Measurements from ENCODE around the gene TMEM208.

TMEM208 gene

DNA sequence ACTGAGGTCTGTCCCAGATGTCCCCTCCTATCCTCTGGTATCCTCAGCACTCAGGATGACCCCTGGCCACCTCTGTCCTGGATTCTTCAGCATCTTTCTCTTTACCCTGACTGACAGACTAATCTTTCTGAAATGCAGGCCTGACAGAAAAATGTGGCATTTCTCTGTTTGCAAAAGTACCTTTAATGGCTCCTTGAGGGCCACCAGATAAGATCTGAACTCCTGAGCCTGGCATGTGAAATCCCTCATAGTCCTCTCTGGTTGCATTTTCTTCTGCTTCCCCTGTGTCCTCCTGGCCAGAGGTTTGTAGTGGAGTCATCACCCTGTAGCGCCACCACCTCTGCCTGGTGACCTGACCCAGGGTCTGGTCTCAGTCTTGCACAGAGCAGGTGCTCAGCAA is 30.0 kb upstream of the TMEM208 start:
- no peak for DNase-seq (ENCODE audit: low read depth in 1 of 2, low spot score in 1 of 2)
- in situ Hi-C loops (cut with HindIII; ENCODE audit: low pct_unique_long_range_greater_than_20kb, low sequenced_read_pairs): no loop called here
- no peak for TF ChIP-seq JUND (IDR thresholded peaks at IDR 0.05; ENCODE audit: low read depth)

DNA sequence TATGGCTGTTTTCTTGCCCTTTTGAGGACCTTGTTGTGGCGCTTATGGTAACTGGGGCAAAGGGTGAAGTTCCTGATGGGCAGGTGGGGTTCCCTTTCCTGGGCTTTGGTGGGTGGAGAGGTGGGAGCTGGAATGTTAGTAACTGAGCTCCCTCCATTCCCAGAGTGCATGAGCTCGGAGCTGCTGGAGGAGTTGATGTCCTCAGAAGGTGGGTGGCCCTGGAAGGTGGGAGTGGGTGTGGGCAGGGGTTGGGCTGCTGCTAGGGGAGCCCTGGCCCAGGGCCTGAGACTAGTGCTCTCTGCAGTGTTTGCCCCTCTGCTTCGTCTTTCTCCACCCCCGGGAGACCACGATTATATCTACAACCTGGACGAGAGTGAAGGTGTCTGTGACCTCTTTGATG is 29.2 kb upstream of the TMEM208 start:
- DNase-seq (ENCODE audit: low read depth in 1 of 2, low spot score in 1 of 2): no peak
- in situ Hi-C loops (cut with HindIII; ENCODE audit: low pct_unique_long_range_greater_than_20kb, low sequenced_read_pairs): no loop called here
- no peak for TF ChIP-seq JUND (IDR thresholded peaks at IDR 0.05; ENCODE audit: low read depth)

DNA sequence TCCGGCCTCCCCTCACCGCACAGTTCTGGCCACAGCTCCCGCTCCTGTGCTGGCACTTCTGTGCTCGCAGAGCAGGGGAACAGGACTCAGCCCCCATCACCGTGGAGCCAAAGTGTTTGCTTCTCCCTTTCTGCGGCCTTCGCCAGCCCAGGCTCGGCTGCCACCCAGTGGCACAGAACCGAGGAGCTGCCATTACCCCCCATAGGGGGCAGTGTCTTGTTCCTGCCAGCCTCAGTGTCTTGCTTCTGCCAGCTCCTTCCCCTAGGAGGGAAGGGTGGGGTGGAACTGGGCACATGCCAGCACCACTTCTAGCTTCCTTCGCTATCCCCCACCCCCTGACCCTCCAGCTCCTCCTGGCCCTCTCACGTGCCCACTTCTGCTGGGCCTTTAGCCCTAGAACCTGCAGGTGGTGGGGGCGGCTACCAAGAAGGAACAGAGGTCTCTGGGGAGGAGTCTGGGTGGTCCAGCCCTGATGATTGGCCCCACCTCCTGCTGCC is 28.6 kb upstream of the TMEM208 start:
- peak; percentile 85 to 86 for DNase-seq (ENCODE audit: low read depth in 1 of 2, low spot score in 1 of 2)
- TF ChIP-seq JUND (IDR thresholded peaks at IDR 0.05; ENCODE audit: low read depth): no peak
- in situ Hi-C loops (cut with HindIII; ENCODE audit: low pct_unique_long_range_greater_than_20kb, low sequenced_read_pairs): no loop called here

- TF ChIP-seq JUND (IDR thresholded peaks at IDR 0.05; ENCODE audit: low read depth): no peak
- in situ Hi-C loops (cut with HindIII; ENCODE audit: low pct_unique_long_range_greater_than_20kb, low sequenced_read_pairs): no loop called here
- DNase-seq (ENCODE audit: low read depth in 1 of 2, low spot score in 1 of 2): peak; percentile 85 to 92
Observed at GRCh38 chr16:67199011-67199807, 27.7 kb upstream of the TMEM208 start, which contains the start of gene ELMO3. TSS of gene ELMO3 (plus strand) at chr16:67199131. CDS start at chr16:67199327, 196 bp downstream.

GRCh38 chr16:67199808-67200198 is 27.1 kb upstream of the TMEM208 start:
- no peak for DNase-seq (ENCODE audit: low read depth in 1 of 2, low spot score in 1 of 2)
- in situ Hi-C loops (cut with HindIII; ENCODE audit: low pct_unique_long_range_greater_than_20kb, low sequenced_read_pairs): no loop called here
- no peak for TF ChIP-seq JUND (IDR thresholded peaks at IDR 0.05; ENCODE audit: low read depth)

- no peak for DNase-seq (ENCODE audit: low read depth in 1 of 2, low spot score in 1 of 2)
- no peak for TF ChIP-seq JUND (IDR thresholded peaks at IDR 0.05; ENCODE audit: low read depth)
- in situ Hi-C loops (cut with HindIII; ENCODE audit: low pct_unique_long_range_greater_than_20kb, low sequenced_read_pairs): no loop called here
Observed at GRCh38 chr16:67200491-67200890, 26.4 kb upstream of the TMEM208 start.

GRCh38 chr16:67201411-67202345 is 25.3 kb upstream of the TMEM208 start:
- DNase-seq (ENCODE audit: low read depth in 1 of 2, low spot score in 1 of 2): no peak
- in situ Hi-C loops (cut with HindIII; ENCODE audit: low pct_unique_long_range_greater_than_20kb, low sequenced_read_pairs): no loop called here
- no peak for TF ChIP-seq JUND (IDR thresholded peaks at IDR 0.05; ENCODE audit: low read depth)

DNA sequence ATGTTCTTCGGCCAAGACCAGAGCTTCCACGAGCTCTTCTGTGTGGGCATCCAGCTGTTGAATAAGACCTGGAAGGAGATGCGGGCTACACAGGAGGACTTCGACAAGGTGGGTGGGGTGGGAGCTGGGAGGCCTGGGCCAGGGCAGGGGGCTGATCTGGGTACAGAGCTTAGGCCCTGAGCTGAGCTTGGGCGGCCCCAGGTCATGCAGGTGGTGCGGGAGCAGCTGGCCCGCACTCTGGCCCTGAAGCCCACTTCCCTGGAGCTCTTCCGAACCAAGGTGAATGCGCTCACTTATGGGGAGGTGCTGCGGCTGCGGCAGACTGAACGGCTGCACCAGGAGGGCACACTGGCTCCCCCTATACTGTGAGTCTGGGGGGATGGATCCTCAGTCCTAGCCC is 24.5 kb upstream of the TMEM208 start:
- TF ChIP-seq JUND (IDR thresholded peaks at IDR 0.05; ENCODE audit: low read depth): no peak
- no peak for DNase-seq (ENCODE audit: low read depth in 1 of 2, low spot score in 1 of 2)
- in situ Hi-C loops (cut with HindIII; ENCODE audit: low pct_unique_long_range_greater_than_20kb, low sequenced_read_pairs): no loop called here

DNA sequence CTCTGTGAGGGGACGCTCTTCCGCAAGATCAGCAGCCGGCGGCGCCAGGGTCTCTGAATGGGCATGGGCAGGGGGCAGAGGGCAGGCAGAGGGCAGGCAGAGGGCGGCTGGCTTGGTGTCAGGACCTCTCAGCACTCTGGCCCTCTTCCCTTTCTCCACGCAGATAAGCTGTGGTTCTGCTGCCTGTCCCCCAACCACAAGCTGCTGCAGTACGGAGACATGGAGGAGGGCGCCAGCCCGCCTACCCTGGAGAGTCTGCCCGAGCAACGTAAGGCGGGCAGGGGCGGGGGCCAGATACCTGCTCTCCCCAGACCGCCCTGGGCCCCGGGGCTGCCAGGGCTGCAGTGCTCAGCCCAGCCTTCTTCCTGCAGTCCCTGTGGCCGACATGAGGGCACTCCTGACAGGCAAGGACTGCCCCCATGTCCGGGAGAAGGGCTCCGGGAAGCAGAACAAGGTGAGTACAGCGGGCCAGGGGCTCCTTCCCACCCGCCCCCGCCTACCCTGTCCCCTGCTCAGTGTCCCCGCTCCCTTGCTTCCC is 23.9 kb upstream of the TMEM208 start:
- DNase-seq (ENCODE audit: low read depth in 1 of 2, low spot score in 1 of 2): no peak
- no peak for TF ChIP-seq JUND (IDR thresholded peaks at IDR 0.05; ENCODE audit: low read depth)
- in situ Hi-C loops (cut with HindIII; ENCODE audit: low pct_unique_long_range_greater_than_20kb, low sequenced_read_pairs): no loop called here

GRCh38 chr16:67204076-67204475 is 22.9 kb upstream of the TMEM208 start:
- no peak for DNase-seq (ENCODE audit: low read depth in 1 of 2, low spot score in 1 of 2)
- no peak for TF ChIP-seq JUND (IDR thresholded peaks at IDR 0.05; ENCODE audit: low read depth)
- in situ Hi-C loops (cut with HindIII; ENCODE audit: low pct_unique_long_range_greater_than_20kb, low sequenced_read_pairs): no loop called here

DNA sequence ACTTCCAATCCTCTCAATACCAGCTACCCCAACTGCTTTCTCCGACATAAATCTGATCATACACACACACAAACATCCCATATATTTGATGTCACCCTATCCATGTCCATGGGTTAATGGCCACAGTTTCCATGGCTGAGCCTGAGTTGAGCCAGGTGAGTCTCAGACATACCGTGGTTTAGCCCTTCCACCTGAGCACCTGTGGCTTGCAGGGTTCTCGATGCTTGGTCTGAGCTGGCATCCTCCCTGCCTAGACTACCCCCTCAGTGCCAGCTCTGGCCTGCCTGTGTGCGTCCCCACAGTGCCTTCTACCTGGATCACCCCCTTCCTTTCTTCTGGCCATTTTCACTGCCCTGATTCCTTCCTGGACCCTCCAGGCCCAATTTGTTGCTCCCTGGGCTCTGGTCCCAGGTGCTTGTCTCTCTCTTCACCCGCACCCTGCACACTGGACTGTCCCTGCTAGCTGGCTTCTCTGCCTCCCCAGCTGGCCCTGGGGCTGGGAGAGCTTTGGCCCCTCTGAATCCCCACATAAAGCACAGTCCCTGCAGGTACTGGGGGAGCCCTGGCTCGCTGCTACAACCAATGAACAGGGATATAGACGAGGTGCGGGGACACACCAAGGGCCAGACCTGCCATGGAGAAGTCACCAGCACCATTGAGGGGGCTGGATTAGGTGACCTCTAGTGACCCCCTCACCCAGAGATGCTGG is 20.6 kb upstream of the TMEM208 start:
- TF ChIP-seq JUND (IDR thresholded peaks at IDR 0.05; ENCODE audit: low read depth): no peak
- in situ Hi-C loops (cut with HindIII; ENCODE audit: low pct_unique_long_range_greater_than_20kb, low sequenced_read_pairs): no loop called here
- DNase-seq (ENCODE audit: low read depth in 1 of 2, low spot score in 1 of 2): no peak

DNA sequence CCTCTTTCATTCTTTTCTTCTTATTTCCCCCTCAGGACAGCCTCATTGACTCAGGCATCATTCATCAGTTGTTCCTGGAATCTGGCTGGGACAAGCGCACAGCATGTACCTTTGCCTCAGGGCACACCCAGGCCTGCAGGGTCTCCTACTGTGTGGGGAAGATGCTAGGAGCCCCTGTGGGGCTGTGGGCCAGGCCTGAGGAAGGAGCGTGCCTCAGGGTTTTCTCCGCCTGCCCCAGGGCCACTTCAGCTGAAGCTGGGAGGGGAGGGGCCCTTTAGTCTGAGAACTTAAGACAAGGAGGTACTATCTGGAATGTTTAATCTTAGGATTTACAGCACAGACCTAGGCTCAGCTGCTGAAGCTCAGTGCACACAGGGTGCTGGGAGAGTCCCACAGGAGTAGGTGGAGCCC is 20.1 kb upstream of the TMEM208 start:
- DNase-seq (ENCODE audit: low read depth in 1 of 2, low spot score in 1 of 2): no peak
- in situ Hi-C loops (cut with HindIII; ENCODE audit: low pct_unique_long_range_greater_than_20kb, low sequenced_read_pairs): no loop called here
- TF ChIP-seq JUND (IDR thresholded peaks at IDR 0.05; ENCODE audit: low read depth): no peak
